ENCODE results near the gene GABARAP. TPM values are rescaled to one million over a fixed set of nuclear protein-coding genes. Genes with fewer than 3 reads are reported as not detected.

The GABARAP gene
- total RNA-seq, 2 donors from 2014 or later: 145 to 482 TPM

DNA sequence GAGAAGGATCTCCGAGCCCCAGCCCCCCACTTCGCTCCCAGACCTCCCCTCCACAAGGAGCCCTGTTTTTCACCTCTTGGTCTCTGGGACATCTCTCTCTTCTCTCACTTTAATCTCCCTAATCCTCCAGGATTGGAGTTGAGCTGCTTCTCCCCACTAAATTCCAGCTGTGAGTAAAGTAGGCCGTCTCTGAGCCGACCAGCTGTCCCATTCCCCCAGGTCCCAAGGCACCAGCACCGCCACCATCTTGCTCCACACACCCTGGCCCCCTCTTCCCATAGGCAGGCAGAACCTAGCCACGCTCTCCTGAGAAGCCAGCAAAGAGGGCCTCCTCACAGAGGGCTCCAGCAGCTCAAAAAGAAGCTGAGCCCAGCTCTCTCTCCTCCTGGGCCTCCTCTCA lies 23.5 kb downstream of the GABARAP start:
- intact Hi-C loops (cut with DNase I): no loop called here
- TF ChIP-seq, protein P1, sequence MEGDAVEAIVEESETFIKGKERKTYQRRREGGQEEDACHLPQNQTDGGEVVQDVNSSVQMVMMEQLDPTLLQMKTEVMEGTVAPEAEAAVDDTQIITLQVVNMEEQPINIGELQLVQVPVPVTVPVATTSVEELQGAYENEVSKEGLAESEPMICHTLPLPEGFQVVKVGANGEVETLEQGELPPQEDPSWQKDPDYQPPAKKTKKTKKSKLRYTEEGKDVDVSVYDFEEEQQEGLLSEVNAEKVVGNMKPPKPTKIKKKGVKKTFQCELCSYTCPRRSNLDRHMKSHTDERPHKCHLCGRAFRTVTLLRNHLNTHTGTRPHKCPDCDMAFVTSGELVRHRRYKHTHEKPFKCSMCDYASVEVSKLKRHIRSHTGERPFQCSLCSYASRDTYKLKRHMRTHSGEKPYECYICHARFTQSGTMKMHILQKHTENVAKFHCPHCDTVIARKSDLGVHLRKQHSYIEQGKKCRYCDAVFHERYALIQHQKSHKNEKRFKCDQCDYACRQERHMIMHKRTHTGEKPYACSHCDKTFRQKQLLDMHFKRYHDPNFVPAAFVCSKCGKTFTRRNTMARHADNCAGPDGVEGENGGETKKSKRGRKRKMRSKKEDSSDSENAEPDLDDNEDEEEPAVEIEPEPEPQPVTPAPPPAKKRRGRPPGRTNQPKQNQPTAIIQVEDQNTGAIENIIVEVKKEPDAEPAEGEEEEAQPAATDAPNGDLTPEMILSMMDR (IDR thresholded peaks at IDR 0.05): no peak
- TF ChIP-seq POLR2A (IDR thresholded peaks at IDR 0.05): no peak
- DNase-seq: no peak
- Histone ChIP-seq H3K27me3 (no peaks in the 10 kb centered on the region), H3K9me3 (no peaks in the 10 kb centered on the region), H3K4me1 (peaks cover 77% of the 10 kb centered on the region), H3K27ac (peak overlapping the region in 2 of 4 donors; percentile 99 to 100), H3K4me3 (no peak overlapping the region), H3K36me3 (replicated peaks in 1 of 2; ENCODE audit: insufficient read depth in 1 of 2, low read depth in 2 of 2) (peaks cover 0 to 12% of the 10 kb centered on the region in 2 donors)
- WGBS, 2 donors: 55 to 69% methylated on average over 5 to 6 of the region's 6 CpGs
- no peak for ATAC-seq

DNA sequence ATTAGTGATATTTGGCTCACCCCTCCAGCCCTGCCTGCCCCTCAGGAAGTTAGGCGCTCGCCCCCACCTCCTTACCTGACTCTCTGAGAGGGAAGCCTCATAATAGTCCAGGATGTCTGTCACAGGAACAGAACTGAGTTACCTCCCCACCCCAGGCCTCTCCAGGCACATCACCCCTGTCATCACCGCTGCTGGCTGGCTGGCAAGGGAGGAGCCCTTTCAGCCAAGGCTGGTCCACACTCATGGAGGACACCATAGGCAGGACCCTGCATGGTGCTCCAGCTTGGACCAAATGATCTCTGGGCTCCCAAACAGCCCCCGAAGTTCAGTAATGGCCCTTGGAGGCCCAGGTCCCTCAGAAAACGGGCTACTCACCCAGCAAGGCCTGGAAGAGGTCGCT lies 24.1 kb downstream of the GABARAP start:
- Histone ChIP-seq H3K36me3 (replicated peaks in 1 of 2; ENCODE audit: insufficient read depth in 1 of 2, low read depth in 2 of 2) (peaks cover 0 to 7% of the 10 kb centered on the region in 2 donors), H3K9me3 (no peaks in the 10 kb centered on the region), H3K4me1 (peaks cover 74% of the 10 kb centered on the region), H3K27me3 (no peaks in the 10 kb centered on the region), H3K27ac (no peak overlapping the region), H3K4me3 (no peak overlapping the region)
- DNase-seq (no peak), ATAC-seq (no peak)
- 63 to 73% methylated on average over 2 to 5 of the region's 6 CpGs for WGBS, 2 donors
- intact Hi-C loops (cut with DNase I): no loop called here
- TF ChIP-seq, protein P1 (IDR thresholded peaks at IDR 0.05): no peak
- TF ChIP-seq POLR2A (IDR thresholded peaks at IDR 0.05): no peak

GRCh38 chr17:7217113-7217987 lies 24.9 kb downstream of the GABARAP start:
- Histone ChIP-seq H3K36me3 (replicated peaks in 1 of 2; ENCODE audit: insufficient read depth in 1 of 2, low read depth in 2 of 2) (no peaks in the 10 kb centered on the region), H3K27ac (peak overlapping the region in 3 of 4 donors; percentile 37 to 53 (median 39)), H3K9me3 (no peaks in the 10 kb centered on the region), H3K4me1 (peaks cover 66% of the 10 kb centered on the region), H3K4me3 (no peak overlapping the region), H3K27me3 (no peaks in the 10 kb centered on the region)
- 7 to 12% methylated on average over 22 to 27 of the region's 32 CpGs for WGBS, 2 donors
- DNase-seq (peak in 3 of 4 donors; percentile 52 to 64 (median 63)), ATAC-seq (no peak)
- intact Hi-C loops (cut with DNase I): no loop called here
- TF ChIP-seq, protein P1 (IDR thresholded peaks at IDR 0.05): no peak
- no peak for TF ChIP-seq POLR2A (IDR thresholded peaks at IDR 0.05)

DNA sequence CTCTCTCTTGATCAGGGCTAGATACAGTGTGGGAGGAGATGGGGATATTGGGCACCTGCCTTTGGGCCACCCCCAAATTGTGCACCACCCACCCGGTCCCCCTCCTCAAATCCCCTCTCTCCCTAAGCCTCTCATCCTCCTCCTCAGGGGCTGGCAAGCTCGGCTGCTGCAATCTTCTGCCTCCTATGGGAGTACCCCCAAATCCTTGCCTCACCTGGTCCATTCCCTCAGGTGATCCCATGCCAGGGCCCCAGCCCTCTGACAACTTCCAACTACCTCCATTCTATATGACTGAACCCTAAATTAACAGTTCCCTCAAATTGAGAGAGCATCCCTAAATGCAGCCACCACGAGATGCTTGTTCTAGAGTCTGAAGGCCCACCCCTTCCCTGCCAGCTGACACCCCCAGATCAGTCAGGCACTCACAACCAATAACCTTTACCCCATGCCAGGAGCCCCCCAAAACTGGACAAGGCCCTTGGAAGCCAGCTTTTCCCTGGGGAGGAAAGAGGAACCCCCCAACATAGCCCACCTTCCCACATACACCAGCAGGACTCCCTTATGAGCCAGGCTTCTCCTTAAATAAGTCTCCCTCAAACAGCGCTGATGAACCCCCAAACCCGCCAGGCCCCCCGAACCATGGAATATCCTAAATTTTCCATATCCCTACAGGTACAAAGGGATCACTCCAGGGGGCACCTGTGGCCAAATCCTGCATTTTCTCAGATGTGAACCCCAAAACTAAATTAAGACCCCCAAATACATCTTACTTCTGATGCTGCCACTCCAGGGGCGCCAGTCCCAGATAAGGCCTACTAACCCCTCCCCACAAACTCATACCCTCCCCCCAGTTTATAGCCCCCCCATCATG lies 25.8 kb downstream of the GABARAP start:
- H3K36me3 ChIP-seq (replicated peaks in 1 of 2; ENCODE audit: insufficient read depth in 1 of 2, low read depth in 2 of 2): no peaks in the 10 kb centered on the region
- ATAC-seq (no peak), DNase-seq (no peak)
- WGBS, 2 donors: 35 to 46% methylated on average over 7 of the region's 7 CpGs
- intact Hi-C loops (cut with DNase I): no loop called here
- peak overlapping the region in 2 of 4 donors; percentile 39 to 53 for H3K27ac ChIP-seq
- no peak overlapping the region for H3K4me3 ChIP-seq
- TF ChIP-seq, protein P1 (IDR thresholded peaks at IDR 0.05): no peak
- no peak for TF ChIP-seq POLR2A (IDR thresholded peaks at IDR 0.05)
- H3K27me3 ChIP-seq: no peaks in the 10 kb centered on the region
- H3K9me3 ChIP-seq: no peaks in the 10 kb centered on the region
- H3K4me1 ChIP-seq: peaks cover 57% of the 10 kb centered on the region
